ENCODE data around the gene U2AF1.
"Not testable (repeated sequence)": the region's sequence is repeated elsewhere in the genome, so short reads cannot be mapped to it uniquely, and the experiment has no call there.

U2AF1 gene

GRCh38 chr21:43106965-43107793, at the start of gene U2AF1:
U2AF1 (minus strand) TSS chr21:43107570; CDS start chr21:43107494, 76 bp downstream.
- DNase-seq (ENCODE audit: low read depth, low spot score); H3K27ac ChIP-seq: not testable (repeated sequence)

GRCh38 chr21:43153601-43154000, 46.2 kb upstream of the U2AF1 start:
- not testable (repeated sequence) for H3K27ac ChIP-seq; DNase-seq (ENCODE audit: low read depth, low spot score)

GRCh38 chr21:43149344-43149743, 42.0 kb upstream of the U2AF1 start:
- DNase-seq (ENCODE audit: low read depth, low spot score); H3K27ac ChIP-seq: not testable (repeated sequence)

GRCh38 chr21:43147999-43148398, 40.6 kb upstream of the U2AF1 start:
- not testable (repeated sequence) for DNase-seq (ENCODE audit: low read depth, low spot score); H3K27ac ChIP-seq

GRCh38 chr21:43146637-43147036, 39.3 kb upstream of the U2AF1 start:
- not testable (repeated sequence) for H3K27ac ChIP-seq; DNase-seq (ENCODE audit: low read depth, low spot score)

GRCh38 chr21:43141407-43141806, 34.0 kb upstream of the U2AF1 start:
- DNase-seq (ENCODE audit: low read depth, low spot score); H3K27ac ChIP-seq: not testable (repeated sequence)

- DNase-seq (ENCODE audit: low read depth, low spot score); H3K27ac ChIP-seq: not testable (repeated sequence)
Measured at GRCh38 chr21:43138944-43139343, 31.6 kb upstream of the U2AF1 start.

- H3K27ac ChIP-seq; DNase-seq (ENCODE audit: low read depth, low spot score): not testable (repeated sequence)
Measured at GRCh38 chr21:43134520-43134919, 27.1 kb upstream of the U2AF1 start.

GRCh38 chr21:43130094-43130493, 22.7 kb upstream of the U2AF1 start:
- H3K27ac ChIP-seq; DNase-seq (ENCODE audit: low read depth, low spot score): not testable (repeated sequence)

GRCh38 chr21:43115956-43116355, 8.6 kb upstream of the U2AF1 start:
- DNase-seq (ENCODE audit: low read depth, low spot score); H3K27ac ChIP-seq: not testable (repeated sequence)

- not testable (repeated sequence) for H3K27ac ChIP-seq; DNase-seq (ENCODE audit: low read depth, low spot score)
Measured at GRCh38 chr21:43114483-43114882, 7.1 kb upstream of the U2AF1 start.

GRCh38 chr21:43109006-43109405, 1.6 kb upstream of the U2AF1 start:
- not testable (repeated sequence) for DNase-seq (ENCODE audit: low read depth, low spot score); H3K27ac ChIP-seq

- DNase-seq (ENCODE audit: low read depth, low spot score); H3K27ac ChIP-seq: not testable (repeated sequence)
Measured at GRCh38 chr21:43108177-43108576, 807 bp upstream of the U2AF1 start.

GRCh38 chr21:43107794-43108137, 396 bp upstream of the U2AF1 start:
- not testable (repeated sequence) for H3K27ac ChIP-seq; DNase-seq (ENCODE audit: low read depth, low spot score)

- not testable (repeated sequence) for H3K27ac ChIP-seq; DNase-seq (ENCODE audit: low read depth, low spot score)
Measured at GRCh38 chr21:43104642-43105041, 2.7 kb downstream of the U2AF1 start.

- not testable (repeated sequence) for DNase-seq (ENCODE audit: low read depth, low spot score); H3K27ac ChIP-seq
Measured at GRCh38 chr21:43102281-43102680, 5.1 kb downstream of the U2AF1 start.

- H3K27ac ChIP-seq; DNase-seq (ENCODE audit: low read depth, low spot score): not testable (repeated sequence)
Measured at GRCh38 chr21:43101676-43102075, 5.7 kb downstream of the U2AF1 start.

GRCh38 chr21:43101000-43101399, 6.4 kb downstream of the U2AF1 start:
- not testable (repeated sequence) for H3K27ac ChIP-seq; DNase-seq (ENCODE audit: low read depth, low spot score)

GRCh38 chr21:43091979-43092614, 15.3 kb downstream of the U2AF1 start:
- not testable (repeated sequence) for DNase-seq (ENCODE audit: low read depth, low spot score); H3K27ac ChIP-seq

GRCh38 chr21:43090947-43091346, 16.4 kb downstream of the U2AF1 start:
- not testable (repeated sequence) for DNase-seq (ENCODE audit: low read depth, low spot score); H3K27ac ChIP-seq

GRCh38 chr21:43089463-43089862, 17.9 kb downstream of the U2AF1 start:
- H3K27ac ChIP-seq; DNase-seq (ENCODE audit: low read depth, low spot score): not testable (repeated sequence)
